Suprapubic skin (tissue), 4 donors: Measurements from ENCODE around the gene SUFU. TPM values are rescaled to one million over a fixed set of nuclear protein-coding genes. Genes with fewer than 3 reads are reported as not detected.
A peak's percentile ranks its signal among the peaks of the same experiment; 100 is the strongest.

Source experiments
- DNase-seq, 2 donors: peaks; one replicate each; pipeline ENCODE4 v3.0.0-alpha.2; 2019; ENCODE audit warnings: low spot score in 2 of 2
- H3K27ac ChIP-seq: fragments of 200-600 bp; sonication (generic); one replicate; pipeline ENCODE4 v1.5.1; 2019
- H3K27me3 ChIP-seq: fragments of 200-600 bp; sonication (generic); one replicate; pipeline ENCODE4 v1.5.1; 2019
- H3K36me3 ChIP-seq: fragments of 200-600 bp; sonication (generic); one replicate; pipeline ENCODE4 v1.5.1; 2019
- H3K4me1 ChIP-seq: fragments of 200-600 bp; sonication (generic); one replicate; pipeline ENCODE4 v1.5.1; 2019
- H3K4me3 ChIP-seq: fragments of 200-600 bp; sonication (generic); one replicate; pipeline ENCODE4 v1.5.1; 2019; ENCODE audit warnings: mild to moderate bottlenecking
- H3K9me3 ChIP-seq: fragments of 200-600 bp; sonication (generic); one replicate; pipeline ENCODE4 v1.5.1; 2019
- EP300 ChIP-seq: sonication (generic); formaldehyde crosslinking; IDR thresholded peaks from one replicate; pipeline ENCODE4 v1.6.1; 2017; ENCODE audit warnings: antibody characterized with exemption
- POLR2A ChIP-seq, 2 donors: fragments of 450-650 bp; IDR thresholded peaks; one replicate each; pipeline ENCODE4 v1.6.1; 2017; ENCODE audit warnings: antibody characterized with exemption in 2 of 2, mild to moderate bottlenecking in 2 of 2, moderate library complexity in 2 of 2
- POLR2AphosphoS5 ChIP-seq, 3 donors: sonication (generic); formaldehyde crosslinking; IDR thresholded peaks; one replicate each; pipeline ENCODE4 v1.6.1; 2017; ENCODE audit warnings: antibody characterized with exemption in 3 of 3
- WGBS: methylation state at CpG from one replicate; pipeline ENCODE4 v1.1.5; 2018; 5-methylcytosine and 5-hydroxymethylcytosine counted together
- total RNA-seq, 4 donors: library from RNA; depleted of rRNA; stranded (reverse); fragments of >200 nt; gene quantifications; one replicate each; pipeline ENCODE4 v1.1.0, GENCODE V29; 2016
- TF ChIP-seq, protein P1 (sequence below), 2 donors: fragments of 200-600 bp in 1 of 2; fragments of 450-650 bp in 1 of 2; sonication (generic) in 1 of 2; IDR thresholded peaks; one replicate each; pipeline ENCODE4 v1.5.1; 2016 to 2019; ENCODE audit warnings: antibody characterized with exemption in 2 of 2, mild to moderate bottlenecking in 1 of 2, moderate library complexity in 1 of 2

SUFU gene
- total RNA-seq, 4 donors from 2014 or later, result 15.3 to 22.7 (median 18.9) TPM

DNA sequence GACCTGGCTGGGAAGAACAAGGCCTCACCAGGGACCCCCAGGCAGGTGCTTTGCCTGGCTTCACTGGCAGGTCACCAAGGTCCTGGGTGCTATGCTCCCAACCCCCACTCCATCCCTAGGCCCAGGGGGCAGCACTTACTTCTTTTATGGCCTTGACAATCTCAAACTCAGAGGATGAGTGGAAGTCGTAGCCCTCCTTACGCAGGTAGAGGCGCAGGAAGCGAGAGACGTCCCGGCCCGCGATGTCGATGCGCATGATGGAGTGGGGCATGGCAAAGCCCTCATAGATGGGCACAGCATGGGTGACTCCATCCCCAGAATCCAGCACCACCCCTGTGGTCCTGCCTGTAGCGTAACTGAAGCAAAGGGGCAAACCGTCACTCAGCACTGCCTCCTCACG is 19.8 kb upstream of the SUFU start:
- Histone ChIP-seq H3K27me3 (no peaks in the 10 kb centered on the region), H3K4me1 (no peaks in the 10 kb centered on the region), H3K4me3 (no peak overlapping the region), H3K27ac (no peak overlapping the region), H3K36me3 (peaks cover 98% of the 10 kb centered on the region), H3K9me3 (no peaks in the 10 kb centered on the region)
- TF ChIP-seq POLR2A (IDR thresholded peaks at IDR 0.05) (no peak), EP300 (no peak), POLR2AphosphoS5 (IDR thresholded peaks at IDR 0.05) (no peak)
- TF ChIP-seq, protein P1, sequence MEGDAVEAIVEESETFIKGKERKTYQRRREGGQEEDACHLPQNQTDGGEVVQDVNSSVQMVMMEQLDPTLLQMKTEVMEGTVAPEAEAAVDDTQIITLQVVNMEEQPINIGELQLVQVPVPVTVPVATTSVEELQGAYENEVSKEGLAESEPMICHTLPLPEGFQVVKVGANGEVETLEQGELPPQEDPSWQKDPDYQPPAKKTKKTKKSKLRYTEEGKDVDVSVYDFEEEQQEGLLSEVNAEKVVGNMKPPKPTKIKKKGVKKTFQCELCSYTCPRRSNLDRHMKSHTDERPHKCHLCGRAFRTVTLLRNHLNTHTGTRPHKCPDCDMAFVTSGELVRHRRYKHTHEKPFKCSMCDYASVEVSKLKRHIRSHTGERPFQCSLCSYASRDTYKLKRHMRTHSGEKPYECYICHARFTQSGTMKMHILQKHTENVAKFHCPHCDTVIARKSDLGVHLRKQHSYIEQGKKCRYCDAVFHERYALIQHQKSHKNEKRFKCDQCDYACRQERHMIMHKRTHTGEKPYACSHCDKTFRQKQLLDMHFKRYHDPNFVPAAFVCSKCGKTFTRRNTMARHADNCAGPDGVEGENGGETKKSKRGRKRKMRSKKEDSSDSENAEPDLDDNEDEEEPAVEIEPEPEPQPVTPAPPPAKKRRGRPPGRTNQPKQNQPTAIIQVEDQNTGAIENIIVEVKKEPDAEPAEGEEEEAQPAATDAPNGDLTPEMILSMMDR (IDR thresholded peaks at IDR 0.05), result no peak
- DNase-seq, result no peak
- WGBS, result 93% methylated on average over 13 of the region's 13 CpGs

DNA sequence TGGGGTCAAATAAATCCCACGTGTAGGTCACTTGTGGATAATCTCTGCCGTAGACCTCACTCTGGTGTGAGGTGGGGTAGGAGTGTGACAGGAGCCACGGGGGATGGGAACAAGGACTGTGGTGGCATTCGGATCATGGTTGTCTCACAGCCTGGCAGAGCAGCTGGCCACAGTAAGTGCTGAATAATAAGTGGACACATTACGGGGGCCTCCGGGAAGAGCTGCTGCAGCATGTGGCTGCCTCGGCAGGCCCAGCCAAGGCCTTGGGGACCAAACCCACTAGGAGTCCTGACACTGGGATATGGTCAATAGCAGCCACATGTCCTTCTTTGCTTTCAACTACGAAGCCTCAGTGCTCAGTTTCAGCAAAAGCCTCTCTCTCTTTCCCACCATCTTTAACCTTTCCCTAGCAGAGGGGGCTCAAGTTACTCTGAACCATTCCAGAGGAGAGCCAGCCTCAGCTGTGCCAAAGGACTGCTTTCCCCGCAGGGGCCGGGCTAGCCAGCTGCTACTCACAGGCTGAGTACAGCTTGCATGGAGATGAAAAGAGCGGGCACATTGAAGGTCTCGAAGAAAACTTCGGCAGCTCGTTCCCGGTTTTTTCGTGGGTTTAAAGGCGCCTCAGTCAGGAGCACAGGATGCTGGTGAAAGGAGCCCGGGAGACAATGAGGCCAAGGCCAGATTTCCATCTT is 18.5 kb upstream of the SUFU start:
- no peak overlapping the region for H3K27ac ChIP-seq
- 89% methylated on average over 18 of the region's 18 CpGs for WGBS
- no peaks in the 10 kb centered on the region for H3K27me3 ChIP-seq
- H3K4me3 ChIP-seq, result no peak overlapping the region
- no peaks in the 10 kb centered on the region for H3K4me1 ChIP-seq
- no peaks in the 10 kb centered on the region for H3K9me3 ChIP-seq
- TF ChIP-seq POLR2AphosphoS5 (IDR thresholded peaks at IDR 0.05), result no peak
- TF ChIP-seq EP300, result no peak
- TF ChIP-seq POLR2A (IDR thresholded peaks at IDR 0.05), result no peak
- TF ChIP-seq, protein P1 (IDR thresholded peaks at IDR 0.05), result no peak
- peaks cover 98% of the 10 kb centered on the region for H3K36me3 ChIP-seq
- DNase-seq, result no peak

DNA sequence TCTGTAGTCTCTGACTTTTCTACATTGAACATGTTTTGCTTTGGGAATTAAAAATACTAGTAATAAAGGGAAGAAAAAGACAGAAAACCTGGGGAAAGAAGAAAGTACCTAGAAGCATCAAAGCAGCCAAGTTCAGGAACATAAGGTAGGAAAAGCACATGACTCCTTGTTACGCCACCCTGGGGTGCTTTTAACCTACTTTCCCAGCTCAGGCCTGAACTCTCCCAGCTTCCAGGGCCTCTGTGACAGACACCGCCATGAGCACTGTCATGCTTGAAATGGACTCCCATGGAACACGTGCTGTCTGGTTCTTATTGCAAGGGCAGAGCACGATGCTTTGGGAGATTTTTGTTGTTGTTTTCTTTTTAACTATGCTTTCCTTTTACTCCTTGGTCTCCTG is 12.6 kb upstream of the SUFU start:
- Histone ChIP-seq H3K4me1 (peaks cover 36% of the 10 kb centered on the region), H3K27me3 (no peaks in the 10 kb centered on the region), H3K4me3 (no peak overlapping the region), H3K36me3 (peaks cover 45% of the 10 kb centered on the region), H3K9me3 (no peaks in the 10 kb centered on the region), H3K27ac (no peak overlapping the region)
- no peak for DNase-seq
- 81% methylated on average over 4 of the region's 4 CpGs for WGBS
- TF ChIP-seq EP300 (no peak), POLR2AphosphoS5 (IDR thresholded peaks at IDR 0.05) (no peak), POLR2A (IDR thresholded peaks at IDR 0.05) (no peak)
- TF ChIP-seq, protein P1 (IDR thresholded peaks at IDR 0.05), result no peak

DNA sequence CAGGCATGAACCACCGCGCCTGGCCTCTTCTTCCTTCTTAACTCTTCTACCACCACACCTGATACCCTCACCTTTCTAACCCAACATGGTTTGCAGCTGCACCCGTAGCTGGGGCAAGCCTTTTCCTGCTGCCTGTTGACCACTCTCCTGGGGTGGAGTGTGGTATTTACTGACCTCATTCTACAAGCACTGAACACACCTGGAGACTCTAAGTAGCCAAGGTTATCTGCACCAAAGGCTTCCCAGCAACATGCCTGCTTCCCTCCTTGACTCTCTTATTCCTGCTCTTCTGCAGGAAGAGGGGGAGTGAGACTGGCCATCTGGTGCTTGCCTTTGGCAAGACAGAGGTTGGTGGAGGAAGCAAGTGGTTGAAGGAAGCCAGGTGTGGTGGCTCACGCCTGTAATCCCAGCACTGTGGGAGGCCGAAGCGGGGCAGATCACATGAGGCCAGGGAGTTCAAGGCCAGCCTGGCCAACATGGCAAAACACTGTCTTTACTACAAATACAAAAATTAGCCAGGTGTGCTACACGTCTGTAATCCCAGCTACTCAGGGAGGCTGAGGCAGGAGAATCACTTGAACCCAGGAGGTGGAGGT is 11.3 kb upstream of the SUFU start:
- peaks cover 36% of the 10 kb centered on the region for H3K4me1 ChIP-seq
- TF ChIP-seq, protein P1 (IDR thresholded peaks at IDR 0.05), result no peak
- TF ChIP-seq POLR2AphosphoS5 (IDR thresholded peaks at IDR 0.05) (no peak), EP300 (no peak), POLR2A (IDR thresholded peaks at IDR 0.05) (no peak)
- no peak for DNase-seq
- no peak overlapping the region for H3K4me3 ChIP-seq
- peak overlapping the region; percentile 41 for H3K27ac ChIP-seq
- 92% methylated on average over 7 of the region's 7 CpGs for WGBS
- peaks cover 32% of the 10 kb centered on the region for H3K36me3 ChIP-seq
- H3K9me3 ChIP-seq, result no peaks in the 10 kb centered on the region
- H3K27me3 ChIP-seq, result no peaks in the 10 kb centered on the region

DNA sequence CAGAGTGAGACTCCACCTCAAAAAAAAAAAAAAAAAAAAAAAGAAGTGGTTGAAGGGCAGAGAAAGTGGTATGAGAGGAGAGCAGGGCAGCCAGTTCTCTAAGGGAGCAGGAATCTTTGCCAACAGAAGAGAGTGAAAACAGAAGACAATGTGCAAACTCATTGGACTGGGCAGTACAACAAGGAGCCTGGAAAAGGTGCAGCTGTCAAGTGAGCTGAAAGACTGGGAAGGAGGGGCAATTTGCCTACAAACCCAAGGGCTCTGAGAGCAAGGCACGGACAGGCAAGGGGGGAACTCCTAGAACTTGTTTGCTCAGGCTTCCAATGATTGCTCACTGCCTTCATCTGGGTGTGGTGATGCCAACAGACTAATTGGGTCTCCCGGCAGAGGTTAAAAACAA is 10.8 kb upstream of the SUFU start:
- no peaks in the 10 kb centered on the region for H3K9me3 ChIP-seq
- H3K36me3 ChIP-seq, result peaks cover 28% of the 10 kb centered on the region
- H3K4me1 ChIP-seq, result peaks cover 39% of the 10 kb centered on the region
- no peak for DNase-seq
- no peak overlapping the region for H3K4me3 ChIP-seq
- peak overlapping the region; percentile 19 for H3K27ac ChIP-seq
- WGBS, result 39% methylated on average over 2 of the region's 2 CpGs
- TF ChIP-seq POLR2A (IDR thresholded peaks at IDR 0.05) (no peak), POLR2AphosphoS5 (IDR thresholded peaks at IDR 0.05) (no peak), EP300 (no peak)
- TF ChIP-seq, protein P1 (IDR thresholded peaks at IDR 0.05), result no peak
- H3K27me3 ChIP-seq, result no peaks in the 10 kb centered on the region
